GM23248 (cell line): ENCODE results near the gene NGEF. TPM values are rescaled to one million over a fixed set of nuclear protein-coding genes. Genes with fewer than 3 reads are reported as not detected.

Experiments
- DNase-seq: peaks from one replicate; pipeline ENCODE4 v3.0.0-alpha.2; 2015
- H2AFZ ChIP-seq: fragments of 200-600 bp; sonication (generic); 2 replicates; pipeline ENCODE4 v1.6.1; 2016; ENCODE audit warnings: antibody characterized with exemption
- H3F3A ChIP-seq: fragments of 200-600 bp; sonication (generic); 2 replicates; pipeline ENCODE4 v1.6.1; 2016; ENCODE audit warnings: mild to moderate bottlenecking, antibody characterized with exemption, mixed run types; ENCODE audit not compliant: insufficient read depth
- H3K27ac ChIP-seq: fragments of 200-600 bp; sonication (generic); 2 replicates; pipeline ENCODE4 v1.5.1; 2016; ENCODE audit warnings: mild to moderate bottlenecking
- H3K27me3 ChIP-seq: fragments of 200-600 bp; sonication (generic); replicated peaks from 2 replicates; pipeline ENCODE4 v1.6.1; 2016; ENCODE audit warnings: mild to moderate bottlenecking; ENCODE audit not compliant: insufficient read depth
- H3K36me3 ChIP-seq: fragments of 200-600 bp; sonication (generic); 2 replicates; pipeline ENCODE4 v1.6.1; 2016; ENCODE audit warnings: low read depth, mild to moderate bottlenecking
- H3K4me1 ChIP-seq: fragments of 200-600 bp; sonication (generic); 2 replicates; pipeline ENCODE4 v1.6.1; 2016; ENCODE audit warnings: mild to moderate bottlenecking; ENCODE audit not compliant: insufficient read depth
- H3K4me2 ChIP-seq: fragments of 200-600 bp; sonication (generic); one replicate; pipeline ENCODE4 v1.6.1; 2016; ENCODE audit warnings: mild to moderate bottlenecking; ENCODE audit not compliant: unreplicated experiment
- H3K4me3 ChIP-seq: fragments of 200-600 bp; sonication (generic); 2 replicates; pipeline ENCODE4 v1.5.1; 2016; ENCODE audit warnings: mild to moderate bottlenecking
- H3K79me2 ChIP-seq: fragments of 200-600 bp; sonication (generic); 2 replicates; pipeline ENCODE4 v1.6.1; 2016; ENCODE audit warnings: mild to moderate bottlenecking; ENCODE audit not compliant: insufficient read depth
- H3K9ac ChIP-seq: fragments of 200-600 bp; sonication (generic); 2 replicates; pipeline ENCODE4 v1.6.1; 2016; ENCODE audit warnings: mild to moderate bottlenecking
- H3K9me2 ChIP-seq: fragments of 200-600 bp; sonication (generic); 2 replicates; pipeline ENCODE4 v1.6.1; 2016; ENCODE audit warnings: mixed run types, mild to moderate bottlenecking, moderate library complexity; ENCODE audit not compliant: insufficient read depth
- H3K9me3 ChIP-seq: fragments of 200-600 bp; sonication (generic); one replicate; pipeline ENCODE4 v1.6.1; 2017; ENCODE audit warnings: low read depth
- H4K20me1 ChIP-seq: fragments of 200-600 bp; sonication (generic); 2 replicates; pipeline ENCODE4 v1.6.0; 2016; ENCODE audit not compliant: insufficient read depth
- EZH2 ChIP-seq: fragments of 200-600 bp; sonication (generic); IDR thresholded peaks from 2 replicates; pipeline ENCODE4 v1.6.1; 2018; ENCODE audit warnings: antibody characterized with exemption, mild to moderate bottlenecking; ENCODE audit not compliant: insufficient read depth, poor library complexity, severe bottlenecking
- EZH2phosphoT487 ChIP-seq: fragments of 200-600 bp; sonication (generic); IDR thresholded peaks from 2 replicates; pipeline ENCODE4 v1.6.1; 2018; ENCODE audit warnings: antibody characterized with exemption, moderate library complexity, mild to moderate bottlenecking, low read depth; ENCODE audit not compliant: insufficient read depth
- WGBS, 2 experiments: methylation state at CpG; one replicate each; pipeline ENCODE4 v1.1.6; 2015 to 2017; ENCODE audit warnings: low lambda C conversion rate in 2 of 2, low coverage in 1 of 2; ENCODE audit errors: missing lambda C conversion rate in 2 of 2; 5-methylcytosine and 5-hydroxymethylcytosine counted together
- in situ Hi-C: fragments of 300-500 bp; cut with MboI; formaldehyde crosslinking; loops from 2 replicates; pipeline ENCODE4 v1.15.0; 2020
- polyA plus RNA-seq: library from polyadenylated mRNA; unstranded; fragments of >200 nt; fragmentation: Nextera tagmentation; extraction: Ambion mirVana; gene quantifications from 2 replicates; pipeline ENCODE4 v1.2.1, GENCODE V29; 2016
- total RNA-seq: library from RNA; depleted of rRNA; stranded (reverse); fragments of >200 nt; shearing (Covaris generic); gene quantifications from 2 replicates; pipeline ENCODE4 v1.2.3, GENCODE V29; 2014

NGEF gene
- total and polyA plus RNA-seq, 2 experiments from 2014 or later, result 0.43 TPM; not detected in 1

GRCh38 chr2:232967474-232967873 is 45.6 kb downstream of the NGEF start:
- Histone ChIP-seq H3K4me3 (no peak overlapping the region), H3K27me3 (peaks cover 5% of the 10 kb centered on the region; the same call in 1 of the 2 replicates), H3K79me2 (no peaks in the 10 kb centered on the region), H3K4me1 (no peaks in the 10 kb centered on the region), H3K9ac (no peak overlapping the region), H3K9me3 (no peaks in the 10 kb centered on the region), H2AFZ (no peak overlapping the region), H3K4me2 (no peak overlapping the region), H4K20me1 (no peaks in the 10 kb centered on the region), H3F3A (no peaks in the 10 kb centered on the region), H3K27ac (no peak overlapping the region), H3K9me2 (no peaks in the 10 kb centered on the region), H3K36me3 (no peaks in the 10 kb centered on the region)
- TF ChIP-seq EZH2 (no peak), EZH2phosphoT487 (no peak)
- DNase-seq, result no peak
- in situ Hi-C loops, result no loop called here
- 26 to 31% methylated on average over 2 of the region's 2 CpGs for WGBS, 2 experiments

- H3K4me3 ChIP-seq, result no peak overlapping the region
- H3K4me1 ChIP-seq, result no peaks in the 10 kb centered on the region
- no peak overlapping the region for H2AFZ ChIP-seq
- H3F3A ChIP-seq, result no peaks in the 10 kb centered on the region
- in situ Hi-C loops, result no loop called here
- TF ChIP-seq EZH2 (no peak), EZH2phosphoT487 (no peak)
- H3K79me2 ChIP-seq, result no peaks in the 10 kb centered on the region
- no peaks in the 10 kb centered on the region for H4K20me1 ChIP-seq
- H3K9me3 ChIP-seq, result no peaks in the 10 kb centered on the region
- no peak overlapping the region for H3K27ac ChIP-seq
- no peak overlapping the region for H3K4me2 ChIP-seq
- DNase-seq, result no peak
- no peak overlapping the region for H3K9ac ChIP-seq
- H3K9me2 ChIP-seq, result no peaks in the 10 kb centered on the region
- H3K27me3 ChIP-seq, result peaks cover 5% of the 10 kb centered on the region
- 16 to 24% methylated on average over 5 of the region's 5 CpGs for WGBS, 2 experiments
- H3K36me3 ChIP-seq, result no peaks in the 10 kb centered on the region
Measured at GRCh38 chr2:232966122-232966521, 46.9 kb downstream of the NGEF start.

- H2AFZ ChIP-seq, result no peak overlapping the region
- peaks cover 5% of the 10 kb centered on the region for H3K27me3 ChIP-seq
- no peaks in the 10 kb centered on the region for H4K20me1 ChIP-seq
- no peak overlapping the region for H3K4me2 ChIP-seq
- 85 to 90% methylated on average over 1 of the region's 1 CpG for WGBS, 2 experiments
- H3K4me1 ChIP-seq, result no peaks in the 10 kb centered on the region
- H3K27ac ChIP-seq, result no peak overlapping the region
- H3K79me2 ChIP-seq, result no peaks in the 10 kb centered on the region
- H3K4me3 ChIP-seq, result no peak overlapping the region
- no peak overlapping the region for H3K9ac ChIP-seq
- no peaks in the 10 kb centered on the region for H3F3A ChIP-seq
- H3K9me2 ChIP-seq, result no peaks in the 10 kb centered on the region
- no peak for DNase-seq
- TF ChIP-seq EZH2phosphoT487 (no peak), EZH2 (no peak)
- no peaks in the 10 kb centered on the region for H3K36me3 ChIP-seq
- in situ Hi-C loops, result no loop called here
- no peaks in the 10 kb centered on the region for H3K9me3 ChIP-seq
Measured at GRCh38 chr2:232963913-232964312, 49.1 kb downstream of the NGEF start.

GRCh38 chr2:232960862-232961261 is 52.2 kb downstream of the NGEF start:
- H3F3A ChIP-seq, result no peaks in the 10 kb centered on the region
- no peaks in the 10 kb centered on the region for H3K79me2 ChIP-seq
- peak; percentile 16 for DNase-seq
- H2AFZ ChIP-seq, result no peak overlapping the region
- no peak overlapping the region for H3K4me3 ChIP-seq
- H4K20me1 ChIP-seq, result no peaks in the 10 kb centered on the region
- no peaks in the 10 kb centered on the region for H3K36me3 ChIP-seq
- in situ Hi-C loops, result no loop called here
- H3K27me3 ChIP-seq, result peaks cover 8% of the 10 kb centered on the region
- H3K9ac ChIP-seq, result no peak overlapping the region
- no peak overlapping the region for H3K4me2 ChIP-seq
- H3K4me1 ChIP-seq, result no peaks in the 10 kb centered on the region
- no peaks in the 10 kb centered on the region for H3K9me3 ChIP-seq
- 24 to 33% methylated on average over 2 of the region's 2 CpGs for WGBS, 2 experiments
- no peak for TF ChIP-seq EZH2
- no peak for TF ChIP-seq EZH2phosphoT487
- no peaks in the 10 kb centered on the region for H3K9me2 ChIP-seq
- no peak overlapping the region for H3K27ac ChIP-seq

GRCh38 chr2:232959139-232959538 is 53.9 kb downstream of the NGEF start:
- H2AFZ ChIP-seq, result no peak overlapping the region
- 75 to 83% methylated on average over 4 of the region's 4 CpGs for WGBS, 2 experiments
- no peaks in the 10 kb centered on the region for H3K9me2 ChIP-seq
- peaks cover 6% of the 10 kb centered on the region for H3K27me3 ChIP-seq
- no peaks in the 10 kb centered on the region for H3K79me2 ChIP-seq
- TF ChIP-seq EZH2phosphoT487 (no peak), EZH2 (no peak)
- H3K4me2 ChIP-seq, result no peak overlapping the region
- no peak overlapping the region for H3K27ac ChIP-seq
- H3F3A ChIP-seq, result no peaks in the 10 kb centered on the region
- no peaks in the 10 kb centered on the region for H3K4me1 ChIP-seq
- no peaks in the 10 kb centered on the region for H3K36me3 ChIP-seq
- H4K20me1 ChIP-seq, result no peaks in the 10 kb centered on the region
- DNase-seq, result no peak
- in situ Hi-C loops, result no loop called here
- H3K9me3 ChIP-seq, result no peaks in the 10 kb centered on the region
- H3K9ac ChIP-seq, result no peak overlapping the region
- H3K4me3 ChIP-seq, result no peak overlapping the region
